NCI-H460 (cell line): Measurements from ENCODE around the gene DCAF4. TPM values are rescaled to one million over a fixed set of nuclear protein-coding genes. Genes with fewer than 3 reads are reported as not detected.
"Not testable (repeated sequence)": the region's sequence is repeated elsewhere in the genome, so short reads cannot be mapped to it uniquely, and the experiment has no call there.

Experiments used
- DNase-seq: peaks from one replicate; pipeline ENCODE4 v3.0.0-alpha.2; 2016; ENCODE audit warnings: low read depth; ENCODE audit errors: extremely low read depth
- total RNA-seq: library from RNA; depleted of rRNA; stranded (reverse); fragments of >200 nt; shearing (Covaris generic); gene quantifications from 2 replicates; pipeline ENCODE4 v1.2.3, GENCODE V29; 2014

Gene DCAF4
- total RNA-seq, 1 experiment from 2014 or later, result 18.8 TPM

GRCh38 chr14:72966038-72966437 lies 39.8 kb downstream of the DCAF4 start:
- DNase-seq, result no peak

GRCh38 chr14:72968316-72968715 lies 42.1 kb downstream of the DCAF4 start:
- no peak for DNase-seq

GRCh38 chr14:72970058-72970630 lies 43.9 kb downstream of the DCAF4 start:
- DNase-seq, result no peak

GRCh38 chr14:72970824-72971434 lies 44.7 kb downstream of the DCAF4 start:
- no peak for DNase-seq

- DNase-seq, result no peak
Observed at GRCh38 chr14:72974661-72975060, 48.4 kb downstream of the DCAF4 start.

GRCh38 chr14:72975770-72976169 lies 49.5 kb downstream of the DCAF4 start:
- no peak for DNase-seq

GRCh38 chr14:72978856-72979255 lies 52.6 kb downstream of the DCAF4 start:
- no peak for DNase-seq

- no peak for DNase-seq
Observed at GRCh38 chr14:72980863-72981262, 54.6 kb downstream of the DCAF4 start.

GRCh38 chr14:72982146-72982708 lies 56.0 kb downstream of the DCAF4 start:
- DNase-seq, result no peak

GRCh38 chr14:72986214-72986613 lies 60.0 kb downstream of the DCAF4 start:
- DNase-seq, result no peak

GRCh38 chr14:72986857-72987256 lies 60.6 kb downstream of the DCAF4 start:
- no peak for DNase-seq

GRCh38 chr14:72990171-72990570 lies 63.9 kb downstream of the DCAF4 start:
- no peak for DNase-seq

GRCh38 chr14:72996916-72997315 lies 70.7 kb downstream of the DCAF4 start:
- DNase-seq, result no peak

GRCh38 chr14:72998252-72998903 lies 72.1 kb downstream of the DCAF4 start:
- no peak for DNase-seq

- no peak for DNase-seq
Observed at GRCh38 chr14:72999316-72999715, 73.1 kb downstream of the DCAF4 start.

GRCh38 chr14:73000073-73000472 lies 73.8 kb downstream of the DCAF4 start:
- no peak for DNase-seq

GRCh38 chr14:73003681-73004080 lies 77.4 kb downstream of the DCAF4 start:
- no peak for DNase-seq

GRCh38 chr14:73004641-73005040 lies 78.4 kb downstream of the DCAF4 start:
- not testable (repeated sequence) for DNase-seq

- DNase-seq, result no peak
Observed at GRCh38 chr14:73007835-73008234, 81.6 kb downstream of the DCAF4 start.

- no peak for DNase-seq
Observed at GRCh38 chr14:73008501-73008900, 82.2 kb downstream of the DCAF4 start.
